Measurements from ENCODE around the gene CDC42BPA.

CDC42BPA gene

DNA sequence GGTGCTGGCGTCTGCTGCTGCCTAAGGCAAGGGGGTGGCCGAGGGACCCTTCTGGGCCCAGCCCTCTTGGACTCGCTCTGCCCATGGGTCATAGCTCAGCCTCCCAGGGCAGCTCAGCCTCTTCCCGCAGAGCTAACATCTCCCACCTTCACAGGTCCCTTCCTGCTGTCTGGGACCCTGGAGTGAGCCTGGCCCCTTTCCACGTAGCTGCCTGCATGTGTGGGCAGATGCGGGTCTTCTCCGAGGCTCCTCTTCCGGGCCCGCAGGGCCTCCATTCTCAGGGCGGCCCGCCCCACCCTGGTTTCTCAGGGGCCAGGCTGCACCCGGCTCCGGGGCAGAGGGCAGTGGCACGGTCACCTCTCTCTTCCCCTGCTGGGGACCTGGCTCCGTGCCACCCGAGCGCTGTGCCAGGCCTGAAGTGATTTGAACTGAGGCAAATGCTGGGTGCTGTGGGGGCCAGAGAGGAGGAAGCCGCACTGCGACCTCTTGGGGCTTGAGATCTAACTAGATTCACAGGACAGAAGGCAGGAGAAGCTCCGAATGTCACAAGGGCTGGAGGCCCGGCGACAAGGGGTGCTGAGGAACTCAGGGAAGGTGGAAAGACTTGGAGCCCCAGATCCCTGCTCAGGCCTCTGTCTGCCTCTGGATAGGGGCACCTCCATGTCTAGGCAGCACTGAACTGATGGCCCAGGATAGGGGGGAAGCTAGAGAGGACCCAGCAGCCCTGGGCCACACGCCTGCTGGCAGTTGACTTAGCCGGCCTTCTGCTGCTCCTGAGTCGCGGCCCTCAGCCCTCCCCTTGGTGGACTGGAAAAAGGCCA, 337.5 kb downstream of the CDC42BPA start:
- peaks cover 2% of the 10 kb centered on the region for H3K9me3 ChIP-seq (ENCODE audit: insufficient read depth, low read depth, low read length)
- H2BK5ac ChIP-seq (ENCODE audit: low read depth, low read length, poor library complexity), result no peak overlapping the region
- no peak overlapping the region for H3K18ac ChIP-seq (ENCODE audit: low read length)
- H3K27me3 ChIP-seq (ENCODE audit: insufficient read depth, low read length), result no peaks in the 10 kb centered on the region
- no peak overlapping the region for H2BK120ac ChIP-seq (ENCODE audit: insufficient read depth, low read length, poor library complexity)
- no peak overlapping the region for H4K12ac ChIP-seq (ENCODE audit: low read depth, low read length)
- H3K4me1 ChIP-seq (ENCODE audit: control insufficient read depth in 1 of 2, insufficient read depth in 2 of 2, low read length in 2 of 2), result no peaks in the 10 kb centered on the region
- H3K79me1 ChIP-seq (ENCODE audit: low read length), result no peaks in the 10 kb centered on the region
- no peak overlapping the region for H3K14ac ChIP-seq (ENCODE audit: low read length)
- H3K4ac ChIP-seq (ENCODE audit: low read depth, low read length), result no peak overlapping the region
- no peak overlapping the region for H4K8ac ChIP-seq (ENCODE audit: low read depth, low read length)
- no peak overlapping the region for H2AK5ac ChIP-seq (ENCODE audit: low read length)
- H3K4me3 ChIP-seq (ENCODE audit: low read depth, low read length), result no peak overlapping the region
- no peak for DNase-seq
- no peaks in the 10 kb centered on the region for H3K36me3 ChIP-seq (ENCODE audit: control insufficient read depth in 1 of 2, insufficient read depth in 2 of 2, low read length in 2 of 2)
- H3K4me2 ChIP-seq (ENCODE audit: low read length), result no peak overlapping the region
- H3K27ac ChIP-seq (ENCODE audit: low read depth, low read length), result no peak overlapping the region
- H3K79me2 ChIP-seq (ENCODE audit: control insufficient read depth, insufficient read depth, low read length, poor library complexity), result no peaks in the 10 kb centered on the region
- no peak overlapping the region for H4K91ac ChIP-seq (ENCODE audit: low read depth, low read length)
- no peak overlapping the region for H2BK12ac ChIP-seq (ENCODE audit: low read length)
- H3K23ac ChIP-seq (ENCODE audit: low read length), result no peak overlapping the region
- H2AFZ ChIP-seq (ENCODE audit: insufficient read depth, low read length, poor library complexity), result no peak overlapping the region
- no peak overlapping the region for H3K9ac ChIP-seq (ENCODE audit: low read length)
- no CpG with 5 or more reads among the region's 26 CpGs for WGBS (ENCODE audit: extremely low coverage, insufficient coverage, insufficient read length)

DNA sequence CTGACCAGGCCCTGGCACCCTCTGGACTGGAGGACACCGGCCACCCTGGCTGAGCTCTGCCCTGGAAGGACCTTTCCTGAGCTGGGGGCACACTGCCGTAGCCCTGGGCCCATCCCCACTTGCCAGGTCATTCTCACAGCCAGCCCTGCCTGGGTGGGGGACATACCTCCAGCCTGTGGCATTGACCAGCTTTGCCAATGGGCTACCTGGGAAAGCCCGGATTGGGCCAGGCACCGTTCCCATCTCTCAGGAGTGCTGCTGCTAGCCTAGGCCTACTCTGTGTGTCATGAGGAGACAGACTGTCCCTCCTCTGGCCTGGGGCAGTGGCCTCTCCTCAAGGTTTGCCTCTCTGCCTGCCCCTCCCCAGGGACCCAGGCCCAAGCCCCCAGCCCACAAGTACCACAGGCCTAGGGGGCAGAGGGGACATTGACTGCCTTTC, 338.2 kb downstream of the CDC42BPA start:
- Histone ChIP-seq H4K12ac (ENCODE audit: low read depth, low read length) (no peak overlapping the region), H2AFZ (ENCODE audit: insufficient read depth, low read length, poor library complexity) (no peak overlapping the region), H3K27me3 (ENCODE audit: insufficient read depth, low read length) (no peaks in the 10 kb centered on the region), H3K23ac (ENCODE audit: low read length) (no peak overlapping the region), H3K4me1 (ENCODE audit: control insufficient read depth in 1 of 2, insufficient read depth in 2 of 2, low read length in 2 of 2) (peaks cover 0 to under 1% of the 10 kb centered on the region in 2 experiments), H3K9ac (ENCODE audit: low read length) (no peak overlapping the region), H3K4me2 (ENCODE audit: low read length) (no peak overlapping the region), H3K79me2 (ENCODE audit: control insufficient read depth, insufficient read depth, low read length, poor library complexity) (no peaks in the 10 kb centered on the region), H2AK5ac (ENCODE audit: low read length) (no peak overlapping the region), H3K14ac (ENCODE audit: low read length) (no peak overlapping the region), H3K9me3 (ENCODE audit: insufficient read depth, low read depth, low read length) (peaks cover 4% of the 10 kb centered on the region), H3K36me3 (ENCODE audit: control insufficient read depth in 1 of 2, insufficient read depth in 2 of 2, low read length in 2 of 2) (no peaks in the 10 kb centered on the region), H2BK5ac (ENCODE audit: low read depth, low read length, poor library complexity) (no peak overlapping the region), H3K4ac (ENCODE audit: low read depth, low read length) (no peak overlapping the region), H2BK120ac (ENCODE audit: insufficient read depth, low read length, poor library complexity) (no peak overlapping the region), H3K4me3 (ENCODE audit: low read depth, low read length) (no peak overlapping the region), H4K91ac (ENCODE audit: low read depth, low read length) (no peak overlapping the region), H2BK12ac (ENCODE audit: low read length) (no peak overlapping the region), H3K27ac (ENCODE audit: low read depth, low read length) (no peak overlapping the region), H3K79me1 (ENCODE audit: low read length) (no peaks in the 10 kb centered on the region), H3K18ac (ENCODE audit: low read length) (no peak overlapping the region), H4K8ac (ENCODE audit: low read depth, low read length) (no peak overlapping the region)
- DNase-seq, result no peak
- WGBS (ENCODE audit: extremely low coverage, insufficient coverage, insufficient read length), result no CpG with 5 or more reads among the region's 4 CpGs

- no peaks in the 10 kb centered on the region for H3K79me1 ChIP-seq (ENCODE audit: low read length)
- peaks cover 3 to 5% of the 10 kb centered on the region in 2 experiments for H3K4me1 ChIP-seq (ENCODE audit: control insufficient read depth in 1 of 2, insufficient read depth in 2 of 2, low read length in 2 of 2)
- no peak for DNase-seq
- no peak overlapping the region for H3K23ac ChIP-seq (ENCODE audit: low read length)
- H3K27me3 ChIP-seq (ENCODE audit: insufficient read depth, low read length), result no peaks in the 10 kb centered on the region
- no peak overlapping the region for H2AK5ac ChIP-seq (ENCODE audit: low read length)
- H3K4me2 ChIP-seq (ENCODE audit: low read length), result no peak overlapping the region
- no CpG with 5 or more reads among the region's 12 CpGs for WGBS (ENCODE audit: extremely low coverage, insufficient coverage, insufficient read length)
- no peak overlapping the region for H4K12ac ChIP-seq (ENCODE audit: low read depth, low read length)
- H2AFZ ChIP-seq (ENCODE audit: insufficient read depth, low read length, poor library complexity), result no peak overlapping the region
- H4K8ac ChIP-seq (ENCODE audit: low read depth, low read length), result no peak overlapping the region
- H3K4ac ChIP-seq (ENCODE audit: low read depth, low read length), result no peak overlapping the region
- H3K14ac ChIP-seq (ENCODE audit: low read length), result no peak overlapping the region
- H3K9ac ChIP-seq (ENCODE audit: low read length), result no peak overlapping the region
- H3K36me3 ChIP-seq (ENCODE audit: control insufficient read depth in 1 of 2, insufficient read depth in 2 of 2, low read length in 2 of 2), result no peaks in the 10 kb centered on the region
- no peak overlapping the region for H3K18ac ChIP-seq (ENCODE audit: low read length)
- no peak overlapping the region for H2BK12ac ChIP-seq (ENCODE audit: low read length)
- H3K27ac ChIP-seq (ENCODE audit: low read depth, low read length), result no peak overlapping the region
- peaks cover 4% of the 10 kb centered on the region for H3K9me3 ChIP-seq (ENCODE audit: insufficient read depth, low read depth, low read length)
- no peak overlapping the region for H3K4me3 ChIP-seq (ENCODE audit: low read depth, low read length)
- H2BK120ac ChIP-seq (ENCODE audit: insufficient read depth, low read length, poor library complexity), result no peak overlapping the region
- H3K79me2 ChIP-seq (ENCODE audit: control insufficient read depth, insufficient read depth, low read length, poor library complexity), result no peaks in the 10 kb centered on the region
- H2BK5ac ChIP-seq (ENCODE audit: low read depth, low read length, poor library complexity), result no peak overlapping the region
- no peak overlapping the region for H4K91ac ChIP-seq (ENCODE audit: low read depth, low read length)
Measured at GRCh38 chr1:226979517-226980121, 338.7 kb downstream of the CDC42BPA start.

DNA sequence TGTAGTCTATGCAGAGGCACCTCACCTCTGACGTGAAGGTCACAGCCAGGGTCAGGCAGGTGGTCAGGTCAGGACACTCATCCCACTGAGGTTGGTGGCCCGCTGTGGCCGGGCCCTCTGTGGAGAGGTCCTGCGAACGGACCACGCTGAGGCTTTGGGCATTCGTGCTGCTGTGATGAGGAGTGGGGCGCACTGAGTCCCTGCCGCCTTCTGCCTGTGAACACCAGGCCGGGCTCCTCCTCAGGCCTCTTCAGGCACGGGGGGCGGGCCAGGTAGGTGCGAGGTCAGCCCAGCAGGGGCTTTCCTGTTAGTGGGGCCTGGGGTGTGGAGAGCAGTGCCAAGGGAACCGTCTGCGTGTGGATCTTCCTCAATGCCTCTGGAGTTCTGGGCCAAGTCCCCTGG, 339.2 kb downstream of the CDC42BPA start:
- Histone ChIP-seq H3K4me1 (ENCODE audit: control insufficient read depth in 1 of 2, insufficient read depth in 2 of 2, low read length in 2 of 2) (peaks cover 8 to 11% of the 10 kb centered on the region in 2 experiments), H4K8ac (ENCODE audit: low read depth, low read length) (no peak overlapping the region), H4K91ac (ENCODE audit: low read depth, low read length) (no peak overlapping the region), H2AFZ (ENCODE audit: insufficient read depth, low read length, poor library complexity) (no peak overlapping the region), H2BK120ac (ENCODE audit: insufficient read depth, low read length, poor library complexity) (no peak overlapping the region), H3K79me2 (ENCODE audit: control insufficient read depth, insufficient read depth, low read length, poor library complexity) (no peaks in the 10 kb centered on the region), H3K4ac (ENCODE audit: low read depth, low read length) (no peak overlapping the region), H3K9ac (ENCODE audit: low read length) (no peak overlapping the region), H3K18ac (ENCODE audit: low read length) (no peak overlapping the region), H3K79me1 (ENCODE audit: low read length) (peaks cover 4% of the 10 kb centered on the region), H3K36me3 (ENCODE audit: control insufficient read depth in 1 of 2, insufficient read depth in 2 of 2, low read length in 2 of 2) (no peaks in the 10 kb centered on the region), H4K12ac (ENCODE audit: low read depth, low read length) (no peak overlapping the region), H3K27me3 (ENCODE audit: insufficient read depth, low read length) (no peaks in the 10 kb centered on the region), H3K4me2 (ENCODE audit: low read length) (no peak overlapping the region), H2BK12ac (ENCODE audit: low read length) (no peak overlapping the region), H3K9me3 (ENCODE audit: insufficient read depth, low read depth, low read length) (peaks cover 4% of the 10 kb centered on the region), H3K4me3 (ENCODE audit: low read depth, low read length) (peak overlapping the region; percentile 3), H2BK5ac (ENCODE audit: low read depth, low read length, poor library complexity) (no peak overlapping the region), H2AK5ac (ENCODE audit: low read length) (no peak overlapping the region), H3K27ac (ENCODE audit: low read depth, low read length) (no peak overlapping the region), H3K23ac (ENCODE audit: low read length) (no peak overlapping the region), H3K14ac (ENCODE audit: low read length) (no peak overlapping the region)
- no CpG with 5 or more reads among the region's 15 CpGs for WGBS (ENCODE audit: extremely low coverage, insufficient coverage, insufficient read length)
- no peak for DNase-seq
